GM10248 (cell line): ENCODE results near the gene SPOCD1.

Source experiments
- CTCF ChIA-PET: fragments of 300-600 bp; sonication (Branson Sonifier 250); formaldehyde crosslinking; extraction: SDS; loops from one replicate; lab custom pipeline; 2021; ENCODE audit warnings: antibody characterized with exemption; lab: Yijun Ruan, JAX
- POLR2A ChIA-PET: fragments of 350-650 bp; sonication (Branson Sonifier 250); formaldehyde crosslinking; extraction: SDS; loops from one replicate; lab custom pipeline; 2020; ENCODE audit warnings: antibody characterized with exemption; lab: Yijun Ruan, JAX
- DNase-seq: peaks from one replicate; pipeline ENCODE4 v3.0.0; 2012; ENCODE audit errors: extremely low spot score
- TF ChIP-seq, protein P1 (sequence below): IDR thresholded peaks from 2 replicates; pipeline ENCODE4 v1.5.1; 2012; ENCODE audit warnings: mild to moderate bottlenecking, low read depth; ENCODE audit errors: extremely low read depth, missing control alignments, control extremely low read depth

Gene SPOCD1

DNA sequence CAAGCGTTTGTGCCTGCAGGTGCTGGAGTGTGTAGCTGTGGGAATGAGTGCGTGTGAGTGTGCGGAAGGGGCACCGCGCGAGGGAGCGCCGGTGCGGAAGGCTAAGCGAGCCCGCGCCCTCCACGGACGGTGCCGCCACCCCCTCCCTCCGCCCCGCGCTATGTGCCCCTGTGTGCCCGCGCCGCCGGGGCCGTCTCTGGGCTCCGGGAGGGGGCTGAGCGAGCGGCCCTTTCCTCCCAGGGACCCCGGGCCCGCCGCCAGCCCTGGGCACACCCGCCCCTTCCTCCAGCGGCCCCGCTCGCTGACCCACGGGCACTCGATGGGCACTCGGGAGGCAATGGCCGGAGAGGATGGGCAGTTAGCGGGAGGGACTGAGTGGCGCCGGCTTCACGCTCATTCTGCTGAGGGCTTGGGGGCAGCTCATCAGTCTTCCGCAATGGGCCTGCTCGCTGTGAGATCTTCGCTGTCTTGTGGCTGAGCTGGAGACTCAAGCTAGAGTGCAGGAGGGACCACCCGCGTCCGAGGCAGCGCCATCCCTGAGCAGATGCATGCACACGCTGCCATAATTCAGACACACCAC lies 43.1 kb downstream of the SPOCD1 start:
- ChIA-PET POLR2A (no interaction called here), CTCF (no interaction called here)
- TF ChIP-seq, protein P1, sequence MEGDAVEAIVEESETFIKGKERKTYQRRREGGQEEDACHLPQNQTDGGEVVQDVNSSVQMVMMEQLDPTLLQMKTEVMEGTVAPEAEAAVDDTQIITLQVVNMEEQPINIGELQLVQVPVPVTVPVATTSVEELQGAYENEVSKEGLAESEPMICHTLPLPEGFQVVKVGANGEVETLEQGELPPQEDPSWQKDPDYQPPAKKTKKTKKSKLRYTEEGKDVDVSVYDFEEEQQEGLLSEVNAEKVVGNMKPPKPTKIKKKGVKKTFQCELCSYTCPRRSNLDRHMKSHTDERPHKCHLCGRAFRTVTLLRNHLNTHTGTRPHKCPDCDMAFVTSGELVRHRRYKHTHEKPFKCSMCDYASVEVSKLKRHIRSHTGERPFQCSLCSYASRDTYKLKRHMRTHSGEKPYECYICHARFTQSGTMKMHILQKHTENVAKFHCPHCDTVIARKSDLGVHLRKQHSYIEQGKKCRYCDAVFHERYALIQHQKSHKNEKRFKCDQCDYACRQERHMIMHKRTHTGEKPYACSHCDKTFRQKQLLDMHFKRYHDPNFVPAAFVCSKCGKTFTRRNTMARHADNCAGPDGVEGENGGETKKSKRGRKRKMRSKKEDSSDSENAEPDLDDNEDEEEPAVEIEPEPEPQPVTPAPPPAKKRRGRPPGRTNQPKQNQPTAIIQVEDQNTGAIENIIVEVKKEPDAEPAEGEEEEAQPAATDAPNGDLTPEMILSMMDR: no peak

DNA sequence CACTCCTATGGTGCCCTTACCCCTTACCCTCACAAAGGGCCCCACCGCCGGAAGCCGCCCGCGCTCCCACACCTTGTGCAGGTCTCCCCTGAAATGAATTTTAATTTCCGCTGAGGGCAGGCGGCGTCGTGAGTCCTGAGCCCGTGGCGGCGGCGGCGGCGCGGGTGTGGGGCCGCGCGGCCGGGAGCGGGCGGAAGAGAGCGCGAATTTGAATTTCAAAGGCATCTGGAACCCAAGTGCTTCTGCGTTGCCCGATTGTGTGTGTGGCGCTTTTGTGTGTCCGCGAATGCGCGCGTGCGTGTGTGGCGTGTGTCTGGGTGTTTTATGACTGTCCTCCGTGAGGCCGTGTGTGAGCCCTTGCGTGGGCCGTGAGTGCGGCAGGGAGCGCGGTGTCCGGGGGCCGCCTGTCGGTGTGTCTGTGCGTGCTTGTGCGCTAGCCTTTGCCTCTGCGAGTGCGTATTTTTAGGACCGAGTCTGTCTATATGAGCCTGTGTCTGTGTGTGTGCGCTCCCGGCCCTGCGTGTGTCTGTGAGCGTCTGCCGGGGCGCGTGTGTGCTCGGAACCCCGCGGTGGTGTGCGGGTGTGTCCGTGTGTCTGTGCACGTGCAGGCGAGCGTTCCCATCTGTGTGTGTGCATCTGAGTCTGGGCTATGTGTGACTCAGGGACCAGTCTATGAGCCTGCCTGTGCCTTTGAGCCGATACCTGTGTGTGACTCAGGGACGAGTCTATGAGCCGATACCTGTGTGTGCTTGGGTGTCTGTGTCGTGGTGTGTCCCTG lies 43.7 kb downstream of the SPOCD1 start:
- no peak for DNase-seq
- TF ChIP-seq, protein P1: no peak
- ChIA-PET POLR2A (no interaction called here), CTCF (no interaction called here)

More for the DNA sequence above, 43.1 kb downstream of the SPOCD1 start:
- no peak for DNase-seq

DNA sequence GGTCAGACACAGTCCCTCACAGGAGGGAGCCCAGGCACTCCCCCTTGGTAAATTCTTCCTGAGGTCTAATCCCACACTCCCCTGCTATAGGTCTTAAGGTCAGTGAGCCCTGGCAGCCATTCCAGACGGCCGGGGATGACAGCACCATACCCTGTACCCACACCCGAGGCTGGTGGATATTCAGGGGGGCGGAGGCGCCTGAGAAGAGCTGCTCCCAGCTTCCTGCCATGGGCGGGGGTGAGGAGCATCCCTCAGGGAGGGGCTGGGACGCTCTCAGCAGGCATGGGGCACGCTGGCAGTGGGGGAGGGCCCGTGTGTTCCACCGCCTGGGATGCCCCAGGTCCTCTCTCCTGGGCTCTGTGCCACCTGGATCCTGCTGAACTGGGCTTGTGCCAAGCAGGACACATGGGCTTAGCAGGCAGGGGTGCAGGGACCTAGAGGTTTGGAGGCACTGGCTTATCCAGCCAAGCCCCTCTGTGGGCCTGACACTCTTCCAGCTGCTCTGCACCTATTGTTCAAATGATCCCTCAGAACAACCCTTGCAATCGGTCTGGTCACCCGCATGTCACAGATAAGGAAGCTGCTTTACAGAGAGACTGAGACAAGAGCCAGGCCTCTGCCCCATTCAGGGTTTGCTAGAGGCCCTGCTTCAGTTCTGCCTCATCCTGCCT lies 46.0 kb downstream of the SPOCD1 start:
- CTCF ChIA-PET: interaction anchor here (0.8 to 1.4 kb wide), 3 partner anchors 8 to 19 kb away, joined by 3 read pairs; no protein-coding TSS in a partner anchor
- POLR2A ChIA-PET: no interaction called here
- no peak for DNase-seq
- TF ChIP-seq, protein P1: no peak

DNA sequence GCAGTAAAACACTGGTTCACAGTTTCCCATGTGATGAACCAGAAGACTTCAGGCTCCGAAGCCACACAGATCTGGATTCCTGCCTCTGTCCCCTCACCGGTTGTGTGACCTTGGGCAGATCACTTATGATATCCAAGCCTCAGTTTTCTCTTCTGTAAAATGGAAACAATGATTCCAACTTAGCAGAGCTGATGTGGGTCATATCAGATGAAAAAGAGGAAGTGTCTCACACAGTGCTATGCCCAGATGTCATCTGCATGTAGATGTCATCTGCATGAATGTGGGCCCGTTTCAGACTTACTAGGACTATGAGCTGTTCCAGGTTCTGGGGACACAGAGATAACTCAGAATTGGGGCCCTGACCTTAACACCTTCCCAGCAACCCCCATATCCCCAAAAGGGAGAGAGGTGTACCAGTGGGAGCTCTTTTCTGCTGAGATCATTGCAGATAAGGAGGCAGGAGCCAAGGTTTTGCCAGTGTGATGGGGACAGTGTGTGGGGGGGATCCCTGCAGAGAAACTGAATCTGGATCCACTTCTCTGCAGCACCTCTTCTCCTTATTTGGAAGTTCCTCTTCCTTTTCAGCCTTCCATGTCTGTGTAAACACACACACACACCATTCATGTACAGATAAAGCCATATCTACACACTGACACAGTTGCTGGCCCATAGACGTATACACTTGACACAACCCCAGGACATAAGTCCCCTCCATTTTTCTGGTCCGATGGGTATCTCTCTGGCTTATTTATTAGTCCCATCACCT lies 46.7 kb downstream of the SPOCD1 start:
- ChIA-PET CTCF (interaction anchor here (0.8 to 1.4 kb wide), 5 partner anchors 8 to 20 kb away, joined by 3 read pairs; no protein-coding TSS in a partner anchor), POLR2A (interaction anchor here (0.9 kb wide), 1 partner anchor 103 kb away, joined by 3 read pairs; no protein-coding TSS in a partner anchor)
- TF ChIP-seq, protein P1: no peak
- no peak for DNase-seq

DNA sequence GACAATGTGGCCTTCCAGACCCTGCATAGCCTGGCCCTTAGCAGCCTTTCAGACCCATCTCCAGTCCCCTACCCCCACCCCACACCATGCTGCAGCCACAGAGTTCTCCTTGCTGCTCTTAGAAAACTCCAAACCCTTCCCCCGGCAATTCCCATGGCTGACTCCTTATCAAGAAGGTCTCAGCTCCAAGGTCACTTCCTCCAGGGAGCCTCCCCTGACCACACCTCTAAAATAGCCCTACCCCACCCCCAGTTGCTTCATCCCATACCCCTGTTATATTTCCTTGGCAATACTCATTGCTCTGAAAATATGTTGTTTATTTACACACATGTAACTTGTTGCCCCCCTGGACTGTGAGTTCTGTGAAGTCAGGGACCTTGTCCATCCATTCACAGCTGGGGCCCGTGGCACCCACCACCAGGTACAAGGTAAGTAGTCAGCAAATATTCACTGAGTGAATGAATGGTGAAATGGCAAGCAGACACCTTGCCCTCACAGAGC lies 47.4 kb downstream of the SPOCD1 start:
- TF ChIP-seq, protein P1: no peak
- ChIA-PET CTCF (interaction anchor here (0.9 to 1.1 kb wide), 2 partner anchors 19 to 21 kb away, joined by 3 read pairs; no protein-coding TSS in a partner anchor), POLR2A (interaction anchor here (0.9 kb wide), 1 partner anchor 103 kb away, joined by 3 read pairs; no protein-coding TSS in a partner anchor)
- DNase-seq: no peak
